Endometrium (tissue), 2 donors: ENCODE measurements around the gene DNAJC22.
"Not testable (repeated sequence)": the region's sequence is repeated elsewhere in the genome, so short reads cannot be mapped to it uniquely, and the experiment has no call there.

Experiments used
- FAIRE-seq: peaks from 2 replicates; lab custom pipeline; 2012; peaks lifted over from hg19 to GRCh38; lab: Jason Lieb, UNC
- donor health status: control.
- donor health status: control.

The DNAJC22 gene

GRCh38 chr12:49346659-49347310 is at the start of gene DNAJC22:
DNAJC22 (plus strand) TSS chr12:49346888; CDS start chr12:49348873, 1,985 bp downstream.
- no peak for FAIRE-seq

GRCh38 chr12:49297695-49298060 is 49.0 kb upstream of the DNAJC22 start:
- no peak for FAIRE-seq

- no peak for FAIRE-seq
Measured at GRCh38 chr12:49298160-49298559, 48.5 kb upstream of the DNAJC22 start.

- FAIRE-seq: no peak
Measured at GRCh38 chr12:49301760-49302159, 44.9 kb upstream of the DNAJC22 start.

- FAIRE-seq: no peak
Measured at GRCh38 chr12:49304161-49304560, 42.5 kb upstream of the DNAJC22 start.

GRCh38 chr12:49305762-49306510 is 40.8 kb upstream of the DNAJC22 start:
- FAIRE-seq: no peak

- FAIRE-seq: no peak
Measured at GRCh38 chr12:49309386-49309785, 37.3 kb upstream of the DNAJC22 start.

- not testable (repeated sequence) for FAIRE-seq
Measured at GRCh38 chr12:49310451-49311000, 36.2 kb upstream of the DNAJC22 start.

GRCh38 chr12:49314811-49315210 is 31.9 kb upstream of the DNAJC22 start:
- no peak for FAIRE-seq

- FAIRE-seq: not testable (repeated sequence)
Measured at GRCh38 chr12:49317118-49317517, 29.6 kb upstream of the DNAJC22 start.

- FAIRE-seq: not testable (repeated sequence)
Measured at GRCh38 chr12:49320411-49321103, 26.1 kb upstream of the DNAJC22 start.

- no peak for FAIRE-seq
Measured at GRCh38 chr12:49322367-49322707, 24.4 kb upstream of the DNAJC22 start.

- peak; percentile 99 for FAIRE-seq
Measured at GRCh38 chr12:49322708-49323523, 23.8 kb upstream of the DNAJC22 start, which contains the start of gene TROAP. TROAP (plus strand) TSS chr12:49323255; CDS start chr12:49323609, 354 bp downstream.

- FAIRE-seq: no peak
Measured at GRCh38 chr12:49323524-49324097, 23.1 kb upstream of the DNAJC22 start.

GRCh38 chr12:49325606-49326005 is 21.1 kb upstream of the DNAJC22 start:
- no peak for FAIRE-seq

GRCh38 chr12:49327368-49327767 is 19.3 kb upstream of the DNAJC22 start:
- FAIRE-seq: no peak

- no peak for FAIRE-seq
Measured at GRCh38 chr12:49327887-49328286, 18.8 kb upstream of the DNAJC22 start.

- FAIRE-seq: no peak
Measured at GRCh38 chr12:49328816-49329215, 17.9 kb upstream of the DNAJC22 start.

GRCh38 chr12:49330032-49330619 is 16.6 kb upstream of the DNAJC22 start:
- FAIRE-seq: no peak

- no peak for FAIRE-seq
Measured at GRCh38 chr12:49330631-49331379, 15.9 kb upstream of the DNAJC22 start.
